GM12892 (cell line): ENCODE measurements around the gene ANKS1B.

ENCODE experiments used
- POLR2A ChIP-seq: IDR thresholded peaks from 2 replicates; pipeline ENCODE4 v1.6.1; 2011; ENCODE audit warnings: low read depth, low read length, control low read depth
- TAF1 ChIP-seq: IDR thresholded peaks from 2 replicates; pipeline ENCODE4 v1.6.1; 2011; ENCODE audit warnings: low read depth, mild to moderate bottlenecking, control low read depth, low read length, borderline replicate concordance

DNA sequence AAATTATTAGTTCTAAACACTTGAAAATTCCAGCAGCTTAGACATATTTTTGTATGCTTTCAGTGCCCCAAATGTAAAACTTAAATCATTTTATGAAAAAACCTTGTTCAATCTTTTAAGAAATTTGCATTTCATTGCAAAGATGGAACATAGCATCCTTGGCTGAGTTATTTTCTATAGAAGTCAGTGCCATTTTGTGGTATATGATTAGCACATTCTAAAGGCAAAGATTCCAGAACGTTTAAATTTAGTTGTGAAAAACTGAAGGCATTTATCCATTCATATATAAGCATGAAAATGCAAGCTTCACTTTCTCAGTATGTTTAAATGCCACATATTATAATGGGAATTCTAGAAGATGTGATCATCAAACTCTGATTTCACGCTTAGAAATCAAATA, 1007.5 kb downstream of the ANKS1B start:
- no peak for TF ChIP-seq POLR2A
- TF ChIP-seq TAF1, result no peak
